ENCODE data around the gene HSPB9.
"Not testable (repeated sequence)": the region's sequence is repeated elsewhere in the genome, so short reads cannot be mapped to it uniquely, and the experiment has no call there.

HSPB9 gene

GRCh38 chr17:42120161-42120769, 2.3 kb upstream of the HSPB9 start:
- DNase-seq: no peak

GRCh38 chr17:42120770-42121769, 1.5 kb upstream of the HSPB9 start, which contains the start of gene KAT2A:
Gene KAT2A, minus strand, starts transcription at chr17:42121367. Its CDS starts 63 bp downstream, at chr17:42121304.
- peak; percentile 83 to 87 for DNase-seq

- DNase-seq: no peak
Observed at GRCh38 chr17:42124256-42124655, 1.7 kb downstream of the HSPB9 start.

- no peak for DNase-seq
Observed at GRCh38 chr17:42125565-42125964, 3.0 kb downstream of the HSPB9 start.

- no peak for DNase-seq
Observed at GRCh38 chr17:42126836-42127235, 4.2 kb downstream of the HSPB9 start.

- no peak for DNase-seq
Observed at GRCh38 chr17:42127414-42127813, 4.8 kb downstream of the HSPB9 start.

- DNase-seq: no peak
Observed at GRCh38 chr17:42129109-42129837, 6.7 kb downstream of the HSPB9 start.

GRCh38 chr17:42130310-42130936, 7.8 kb downstream of the HSPB9 start:
- no peak for DNase-seq

- no peak for DNase-seq
Observed at GRCh38 chr17:42131232-42131631, 8.6 kb downstream of the HSPB9 start.

- DNase-seq: no peak
Observed at GRCh38 chr17:42131981-42132432, 9.4 kb downstream of the HSPB9 start.

- DNase-seq: no peak
Observed at GRCh38 chr17:42132941-42133340, 10.3 kb downstream of the HSPB9 start.

GRCh38 chr17:42133461-42134041, 10.9 kb downstream of the HSPB9 start:
- peak; percentile 86 to 89 for DNase-seq

GRCh38 chr17:42135151-42135550, 12.5 kb downstream of the HSPB9 start:
- DNase-seq: no peak

- DNase-seq: peak; percentile 77 to 80
Observed at GRCh38 chr17:42135664-42136653, 13.4 kb downstream of the HSPB9 start.

- no peak for DNase-seq
Observed at GRCh38 chr17:42136654-42137051, 14.0 kb downstream of the HSPB9 start.

GRCh38 chr17:42138749-42139492, 16.3 kb downstream of the HSPB9 start:
- DNase-seq: no peak

- not testable (repeated sequence) for DNase-seq
Observed at GRCh38 chr17:42140690-42141089, 18.1 kb downstream of the HSPB9 start.

GRCh38 chr17:42141382-42141781, 18.8 kb downstream of the HSPB9 start:
- DNase-seq: no peak

- DNase-seq: no peak
Observed at GRCh38 chr17:42142371-42142896, 19.8 kb downstream of the HSPB9 start.

GRCh38 chr17:42143138-42143537, 20.5 kb downstream of the HSPB9 start:
- DNase-seq: not testable (repeated sequence)
